Bronchial epithelial cell (primary cell): ENCODE data around the gene AGAP1. TPM values are rescaled to one million over a fixed set of nuclear protein-coding genes. Genes with fewer than 3 reads are reported as not detected.

Experiments used
- DNase-seq: peaks from one replicate; pipeline ENCODE4 v3.0.0-alpha.2; 2010; ENCODE audit warnings: low read depth
- FAIRE-seq: peaks from 2 replicates; lab custom pipeline; 2011; peaks lifted over from hg19 to GRCh38; lab: Jason Lieb, UNC
- H3K27me3 ChIP-seq: 2 replicates; pipeline ENCODE4 v1.5.1; 2011; ENCODE audit warnings: low read length; ENCODE audit not compliant: control insufficient read depth, insufficient read depth
- H3K36me3 ChIP-seq: 2 replicates; pipeline ENCODE4 v1.5.1; 2011; ENCODE audit warnings: low read length; ENCODE audit not compliant: control insufficient read depth, insufficient read depth
- H3K4me3 ChIP-seq: 2 replicates; pipeline ENCODE4 v1.5.1; 2011; ENCODE audit warnings: mild to moderate bottlenecking, low read depth, low read length, control low read depth
- CTCF ChIP-seq: IDR thresholded peaks from 2 replicates; pipeline ENCODE4 v1.5.1; 2011; ENCODE audit warnings: mild to moderate bottlenecking, moderate library complexity, low read length, control low read depth, inconsistent platforms; ENCODE audit not compliant: insufficient read depth, severe bottlenecking
- total RNA-seq: library from RNA; depleted of rRNA; stranded (reverse); fragments of >200 nt; gene quantifications from 2 replicates; pipeline ENCODE4 v1.2.1, GENCODE V29; 2014

Gene AGAP1
- total RNA-seq, 1 donor from 2014 or later, result 22.4 TPM

DNA sequence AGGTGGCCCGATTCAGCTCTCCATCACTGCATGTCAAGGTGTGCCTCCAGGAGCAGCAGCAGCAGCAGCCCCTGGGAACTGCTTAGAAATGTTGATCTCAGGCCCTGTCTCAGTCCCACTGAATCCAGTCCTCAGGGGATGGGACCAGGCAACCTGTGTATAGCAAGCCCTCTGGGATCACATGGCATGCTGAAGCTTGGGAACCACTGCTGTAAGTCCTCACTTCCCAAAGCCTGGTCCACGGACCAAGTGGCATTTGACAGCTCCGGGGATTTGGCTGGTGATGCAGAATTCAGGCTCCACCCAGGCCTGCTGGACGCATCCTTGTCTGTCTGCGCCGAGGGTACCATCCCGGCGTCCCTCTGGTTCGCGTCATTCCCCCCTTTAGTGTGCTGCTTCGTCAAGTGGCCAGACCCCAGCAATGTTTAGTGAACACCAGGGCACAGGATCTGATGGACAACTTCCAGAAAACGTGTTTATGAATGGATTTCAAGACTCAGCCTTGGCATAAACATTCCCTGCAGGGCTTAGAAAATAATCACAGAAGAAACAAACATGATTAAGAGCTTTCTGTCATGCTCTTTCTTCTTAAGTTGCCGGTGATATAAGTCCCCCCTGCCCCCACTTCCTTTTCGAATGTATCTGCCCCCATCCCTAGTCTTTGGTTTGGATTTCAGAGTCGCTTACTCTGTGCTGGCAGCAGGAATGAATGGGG lies 440.4 kb downstream of the AGAP1 start:
- no peak for TF ChIP-seq CTCF
- FAIRE-seq, result no peak
- Histone ChIP-seq H3K4me3 (no peak overlapping the region), H3K36me3 (peaks cover 4% of the 10 kb centered on the region), H3K27me3 (no peaks in the 10 kb centered on the region)
- no peak for DNase-seq

DNA sequence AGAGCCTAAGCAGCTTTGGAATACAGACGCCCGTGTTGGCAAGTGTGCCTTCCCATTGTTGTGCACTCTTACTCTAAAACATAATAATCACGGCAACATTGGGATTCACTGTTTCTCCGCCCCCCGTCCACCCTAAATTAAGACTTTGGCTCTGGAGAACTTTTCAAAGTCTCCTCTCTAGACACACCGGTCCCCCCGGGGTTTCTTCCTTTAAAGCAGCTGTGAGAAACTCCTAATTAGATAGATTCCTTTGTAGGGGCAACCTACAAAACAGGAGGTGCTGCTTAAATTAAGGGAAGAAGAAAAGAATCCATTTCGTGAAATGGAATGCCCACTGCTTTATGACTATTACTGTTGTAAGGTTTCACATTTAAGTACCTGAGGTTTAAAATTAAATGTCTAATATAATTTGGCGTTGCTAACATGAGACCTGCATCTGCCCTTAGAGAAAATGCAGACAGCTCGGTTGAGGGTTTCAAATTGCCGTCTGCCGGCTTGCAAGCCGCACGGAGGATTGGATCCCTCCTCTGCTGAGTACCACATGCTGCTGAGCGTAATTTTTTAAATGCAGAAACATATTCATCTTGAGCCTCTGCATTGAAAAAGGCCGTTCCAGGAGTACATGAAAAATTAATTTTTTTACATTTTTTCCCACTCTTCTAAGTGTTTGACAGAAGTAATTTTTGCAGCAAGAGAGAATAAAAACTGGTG lies 441.1 kb downstream of the AGAP1 start:
- no peak for FAIRE-seq
- H3K36me3 ChIP-seq, result peaks cover 4% of the 10 kb centered on the region

GRCh38 chr2:235935773-235936172 lies 441.9 kb downstream of the AGAP1 start:
- Histone ChIP-seq H3K27me3 (no peaks in the 10 kb centered on the region), H3K36me3 (peaks cover 4% of the 10 kb centered on the region), H3K4me3 (no peak overlapping the region)
- no peak for DNase-seq
- no peak for TF ChIP-seq CTCF
- FAIRE-seq, result no peak

More for the DNA sequence above, 441.1 kb downstream of the AGAP1 start:
- no peaks in the 10 kb centered on the region for H3K27me3 ChIP-seq
- H3K4me3 ChIP-seq, result no peak overlapping the region
- no peak for DNase-seq
- no peak for TF ChIP-seq CTCF

GRCh38 chr2:235936493-235936892 lies 442.6 kb downstream of the AGAP1 start:
- no peaks in the 10 kb centered on the region for H3K27me3 ChIP-seq
- FAIRE-seq (no peak), DNase-seq (no peak)
- H3K4me3 ChIP-seq, result no peak overlapping the region
- peak; percentile 22 for TF ChIP-seq CTCF
- H3K36me3 ChIP-seq, result peaks cover 4% of the 10 kb centered on the region

- Histone ChIP-seq H3K27me3 (no peaks in the 10 kb centered on the region), H3K36me3 (peaks cover 3% of the 10 kb centered on the region), H3K4me3 (no peak overlapping the region)
- FAIRE-seq, result no peak
- no peak for DNase-seq
- TF ChIP-seq CTCF, result no peak
Measured at GRCh38 chr2:235937087-235937486, 443.2 kb downstream of the AGAP1 start.
